Caco-2 (cell line): ENCODE data around the gene MMAB. TPM values are rescaled to one million over a fixed set of nuclear protein-coding genes. Genes with fewer than 3 reads are reported as not detected.

ENCODE experiments used
- BruUV-seq: library from RNA; stranded (reverse); fragments of 400-500 nt; replicated peaks from 2 replicates; lab custom pipeline; 2021; lab: Mats Ljungman, UMichigan
- CTCF ChIA-PET: fragments of 300-600 bp; sonication (Branson Sonifier 250); formaldehyde crosslinking; loops from one replicate; lab custom pipeline; 2022; ENCODE audit warnings: antibody characterized with exemption; lab: Charles Lee
- POLR2A ChIA-PET: fragments of 300-600 bp; sonication (Branson Sonifier 250); formaldehyde crosslinking; loops from one replicate; lab custom pipeline; 2022; ENCODE audit warnings: antibody characterized with exemption; lab: Charles Lee
- DNase-seq, 2 experiments: peaks; one replicate each; pipeline versions ENCODE4 v3.0.0 to v3.0.0-alpha.2; 2020 to 2022
- H3K27me3 ChIP-seq: replicated peaks from 2 replicates; pipeline ENCODE4 v1.6.0; 2011; ENCODE audit warnings: low read length; ENCODE audit not compliant: control insufficient read depth, insufficient read depth
- H3K36me3 ChIP-seq: 2 replicates; pipeline ENCODE4 v1.5.1; 2011; ENCODE audit warnings: low read length; ENCODE audit not compliant: control insufficient read depth, insufficient read depth
- H3K4me1 ChIP-seq: fragments of 250-450 bp; sonication (Bioruptor Pico); 2 replicates; pipeline ENCODE4 v1.5.1; 2020; ENCODE audit warnings: mild to moderate bottlenecking
- H3K4me3 ChIP-seq: 2 replicates; pipeline ENCODE4 v1.5.1; 2011; ENCODE audit warnings: low read depth, mild to moderate bottlenecking, control low read depth, low read length
- H3K9me3 ChIP-seq: fragments of 250-450 bp; sonication (Bioruptor Pico); 2 replicates; pipeline ENCODE4 v1.5.1; 2020; ENCODE audit warnings: mild to moderate bottlenecking, moderate library complexity
- H3K27ac Mint-ChIP-seq: one replicate; pipeline ENCODE4 v1.8.0; 2022; ENCODE audit warnings: mixed read lengths; ENCODE audit not compliant: unreplicated experiment
- H3K27me3 Mint-ChIP-seq: one replicate; pipeline ENCODE4 v1.8.0; 2022; ENCODE audit warnings: mixed read lengths; ENCODE audit not compliant: insufficient read depth, unreplicated experiment
- H3K36me3 Mint-ChIP-seq: one replicate; pipeline ENCODE4 v1.8.0; 2022; ENCODE audit warnings: mild to moderate bottlenecking, mixed read lengths; ENCODE audit not compliant: insufficient read depth, unreplicated experiment
- H3K4me1 Mint-ChIP-seq: one replicate; pipeline ENCODE4 v1.8.0; 2022; ENCODE audit warnings: low read depth, mixed read lengths; ENCODE audit not compliant: unreplicated experiment
- H3K4me3 Mint-ChIP-seq: one replicate; pipeline ENCODE4 v1.8.0; 2022; ENCODE audit warnings: mild to moderate bottlenecking, moderate library complexity, mixed read lengths; ENCODE audit not compliant: unreplicated experiment
- H3K9me3 Mint-ChIP-seq: one replicate; pipeline ENCODE4 v1.8.0; 2022; ENCODE audit warnings: mixed read lengths; ENCODE audit not compliant: unreplicated experiment
- intact Hi-C: fragments of 100-400 bp; cut with micrococcal nuclease; formaldehyde crosslinking; loops from one replicate; pipeline ENCODE4 v1.10.0; 2022; ENCODE audit not compliant: unreplicated experiment
- total RNA-seq: library from RNA; stranded (reverse); gene quantifications from 2 replicates; pipeline ENCODE4 v1.2.3, GENCODE V29; 2022
- TF ChIP-seq, protein P1 (sequence below), 2 experiments: fragments of 200-600 bp in 1 of 2; IDR thresholded peaks; 1 replicate in 1 of 2; 2 replicates in 1 of 2; pipeline versions ENCODE4 v1.5.1 to v1.8.0; 2011 to 2022; ENCODE audit warnings: antibody characterized with exemption in 1 of 2, control low read depth in 1 of 2, inconsistent platforms in 1 of 2, low read depth in 1 of 2, low read length in 1 of 2, mild to moderate bottlenecking in 1 of 2, moderate library complexity in 1 of 2; ENCODE audit not compliant: insufficient read depth in 1 of 2, severe bottlenecking in 1 of 2, unreplicated experiment in 1 of 2

MMAB gene
- total RNA-seq, 1 experiment from 2014 or later, result 48.9 TPM

GRCh38 chr12:109547286-109547685 lies 26.0 kb downstream of the MMAB start:
- Histone ChIP-seq H3K27me3 (no peaks in the 10 kb centered on the region), H3K9me3 (no peaks in the 10 kb centered on the region), H3K4me1 (no peaks in the 10 kb centered on the region; the same call in 1 of the 2 replicates), H3K36me3 (no peaks in the 10 kb centered on the region), H3K4me3 (no peak overlapping the region)
- no peaks in the 10 kb centered on the region for H3K9me3 Mint-ChIP-seq
- DNase-seq, result no peak
- intact Hi-C loops, result no loop called here
- no peak overlapping the region for H3K4me3 Mint-ChIP-seq
- no TSS peak for BruUV-seq
- POLR2A ChIA-PET, result no interaction called here
- H3K4me1 Mint-ChIP-seq, result no peaks in the 10 kb centered on the region
- peaks cover 4% of the 10 kb centered on the region for H3K27me3 Mint-ChIP-seq
- TF ChIP-seq, protein P1, sequence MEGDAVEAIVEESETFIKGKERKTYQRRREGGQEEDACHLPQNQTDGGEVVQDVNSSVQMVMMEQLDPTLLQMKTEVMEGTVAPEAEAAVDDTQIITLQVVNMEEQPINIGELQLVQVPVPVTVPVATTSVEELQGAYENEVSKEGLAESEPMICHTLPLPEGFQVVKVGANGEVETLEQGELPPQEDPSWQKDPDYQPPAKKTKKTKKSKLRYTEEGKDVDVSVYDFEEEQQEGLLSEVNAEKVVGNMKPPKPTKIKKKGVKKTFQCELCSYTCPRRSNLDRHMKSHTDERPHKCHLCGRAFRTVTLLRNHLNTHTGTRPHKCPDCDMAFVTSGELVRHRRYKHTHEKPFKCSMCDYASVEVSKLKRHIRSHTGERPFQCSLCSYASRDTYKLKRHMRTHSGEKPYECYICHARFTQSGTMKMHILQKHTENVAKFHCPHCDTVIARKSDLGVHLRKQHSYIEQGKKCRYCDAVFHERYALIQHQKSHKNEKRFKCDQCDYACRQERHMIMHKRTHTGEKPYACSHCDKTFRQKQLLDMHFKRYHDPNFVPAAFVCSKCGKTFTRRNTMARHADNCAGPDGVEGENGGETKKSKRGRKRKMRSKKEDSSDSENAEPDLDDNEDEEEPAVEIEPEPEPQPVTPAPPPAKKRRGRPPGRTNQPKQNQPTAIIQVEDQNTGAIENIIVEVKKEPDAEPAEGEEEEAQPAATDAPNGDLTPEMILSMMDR (IDR thresholded peaks at IDR 0.05; ENCODE audit: insufficient read depth in 1 of 2, low read depth in 1 of 2, low read length in 1 of 2, severe bottlenecking in 1 of 2, unreplicated experiment in 1 of 2), result no peak
- no peak overlapping the region for H3K27ac Mint-ChIP-seq
- CTCF ChIA-PET, result no interaction called here
- no peaks in the 10 kb centered on the region for H3K36me3 Mint-ChIP-seq

DNA sequence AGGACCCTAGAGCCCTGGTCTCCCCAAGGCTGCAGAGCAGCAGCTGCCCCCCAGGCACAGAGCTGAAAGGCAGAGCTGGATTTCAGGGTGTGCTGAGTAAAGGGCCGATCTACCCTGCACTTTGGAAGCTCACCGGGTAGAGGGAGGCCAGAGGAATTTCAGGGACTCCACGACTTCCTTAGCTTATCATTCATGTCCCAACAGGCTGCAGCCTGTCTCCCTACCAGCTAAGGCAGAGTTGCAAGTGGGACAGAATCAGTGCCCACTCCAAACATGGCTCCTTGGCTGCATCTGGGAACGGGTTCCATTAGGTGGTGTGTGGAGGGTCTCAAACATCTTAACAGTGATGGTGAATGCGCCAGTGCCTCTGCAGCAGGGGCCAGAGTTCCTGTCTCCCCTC lies 27.5 kb downstream of the MMAB start:
- no peaks in the 10 kb centered on the region for H3K36me3 Mint-ChIP-seq
- H3K9me3 ChIP-seq, result no peaks in the 10 kb centered on the region
- H3K4me3 ChIP-seq, result no peak overlapping the region
- ChIA-PET CTCF (interaction anchor here (0.9 kb wide), 1 partner anchor 113 kb away, joined by 3 read pairs; no protein-coding TSS in a partner anchor), POLR2A (no interaction called here)
- no peak overlapping the region for H3K4me3 Mint-ChIP-seq
- DNase-seq, result no peak
- H3K9me3 Mint-ChIP-seq, result no peaks in the 10 kb centered on the region
- BruUV-seq, result no TSS peak
- intact Hi-C loops, result no loop called here
- no peaks in the 10 kb centered on the region for H3K4me1 Mint-ChIP-seq
- H3K27me3 Mint-ChIP-seq, result peaks cover 4% of the 10 kb centered on the region
- TF ChIP-seq, protein P1 (IDR thresholded peaks at IDR 0.05; ENCODE audit: insufficient read depth in 1 of 2, low read depth in 1 of 2, low read length in 1 of 2, severe bottlenecking in 1 of 2, unreplicated experiment in 1 of 2), result no peak
- H3K36me3 ChIP-seq, result no peaks in the 10 kb centered on the region
- no peak overlapping the region for H3K27ac Mint-ChIP-seq
- H3K4me1 ChIP-seq, result no peaks in the 10 kb centered on the region
- H3K27me3 ChIP-seq, result no peaks in the 10 kb centered on the region

- H3K27ac Mint-ChIP-seq, result no peak overlapping the region
- BruUV-seq, result no TSS peak
- no peak overlapping the region for H3K4me3 ChIP-seq
- CTCF ChIA-PET, result interaction anchor here (0.9 kb wide), 1 partner anchor 113 kb away, joined by 3 read pairs; no protein-coding TSS in a partner anchor
- no peaks in the 10 kb centered on the region for H3K27me3 ChIP-seq
- no peak for DNase-seq
- H3K4me3 Mint-ChIP-seq, result no peak overlapping the region
- no peaks in the 10 kb centered on the region for H3K36me3 ChIP-seq
- H3K9me3 Mint-ChIP-seq, result no peaks in the 10 kb centered on the region
- H3K36me3 Mint-ChIP-seq, result no peaks in the 10 kb centered on the region
- H3K27me3 Mint-ChIP-seq, result peaks cover 4% of the 10 kb centered on the region
- POLR2A ChIA-PET, result no interaction called here
- no peaks in the 10 kb centered on the region for H3K4me1 Mint-ChIP-seq
- intact Hi-C loops, result no loop called here
- TF ChIP-seq, protein P1 (IDR thresholded peaks at IDR 0.05; ENCODE audit: insufficient read depth in 1 of 2, low read depth in 1 of 2, low read length in 1 of 2, severe bottlenecking in 1 of 2, unreplicated experiment in 1 of 2), result no peak
- H3K9me3 ChIP-seq, result no peaks in the 10 kb centered on the region
- no peaks in the 10 kb centered on the region for H3K4me1 ChIP-seq
Measured at GRCh38 chr12:109544955-109545531, 28.3 kb downstream of the MMAB start.
